Heart left ventricle (tissue), 13 donors: Measurements from ENCODE around the gene AIG1.

ENCODE experiments used
- POLR2A ChIP-seq, 2 donors: fragments of 450-650 bp; IDR thresholded peaks; one replicate each; pipeline ENCODE4 v1.6.1; 2017; ENCODE audit warnings: antibody characterized with exemption in 2 of 2, mild to moderate bottlenecking in 2 of 2, moderate library complexity in 2 of 2
- TF ChIP-seq, protein P1 (sequence below), 12 donors: fragments of 200-600 bp; sonication (generic) in 4 of 12; IDR thresholded peaks; one replicate each; pipeline versions ENCODE4 v1.5.0 to v1.8.0; 2018 to 2022; ENCODE audit warnings: antibody characterized with exemption in 12 of 12, mild to moderate bottlenecking in 5 of 12
- donor health status: ischemic (EF 13 %, LVEDD 7.1; RV severe dilation, severe dysfunction).
- donor health status: DM: no; HTN: yes; CAD: no.
- donor health status: DM: no; HTN: no; CAD: no.
- donor health status: ischemic (EF 25% LVEDD 6.9; RV normal size, moderate dysfunction).
- donor health status: ischemic (EF 25% LVEDD 5.7; RV mildly dilated, moderate dysfunction).
- donor health status: ischemic (EF 35%, LVEDD 5.7; RV mildly dilated, moderate dysfunction).
- donor health status: nonischemic (EF 11% LVEDD 7.7; RV severe dilation, severe dysfunction).
- donor health status: DM: yes; HTN: yes; CAD: no.
- donor health status: PGD.
- donor health status: ischemic (EF 29% LVEDD 5.4; RV normal size, mild dysfunction).
- donor health status: nonischemic (EF 23%, LVEDD 6.1; RV moderate dilation, normal function).

DNA sequence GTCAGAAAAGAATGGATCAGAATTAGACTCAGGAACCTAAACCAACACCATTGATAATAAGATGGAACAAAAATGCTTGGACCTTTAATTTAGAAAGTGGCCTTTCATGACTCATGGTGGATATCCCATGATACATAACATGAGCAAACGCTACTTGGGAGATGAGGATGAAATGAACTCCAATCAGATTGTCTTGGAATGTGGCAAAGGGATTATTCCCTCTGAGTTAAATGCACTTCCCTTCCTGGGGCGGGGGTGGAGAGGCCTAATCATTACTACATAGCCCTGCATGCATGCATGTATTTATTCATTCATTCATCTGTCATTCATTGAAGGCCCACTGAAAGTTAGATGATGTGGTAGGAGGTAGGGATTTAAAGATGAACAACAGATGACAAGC lies 174.0 kb downstream of the AIG1 start:
- TF ChIP-seq, protein P1, sequence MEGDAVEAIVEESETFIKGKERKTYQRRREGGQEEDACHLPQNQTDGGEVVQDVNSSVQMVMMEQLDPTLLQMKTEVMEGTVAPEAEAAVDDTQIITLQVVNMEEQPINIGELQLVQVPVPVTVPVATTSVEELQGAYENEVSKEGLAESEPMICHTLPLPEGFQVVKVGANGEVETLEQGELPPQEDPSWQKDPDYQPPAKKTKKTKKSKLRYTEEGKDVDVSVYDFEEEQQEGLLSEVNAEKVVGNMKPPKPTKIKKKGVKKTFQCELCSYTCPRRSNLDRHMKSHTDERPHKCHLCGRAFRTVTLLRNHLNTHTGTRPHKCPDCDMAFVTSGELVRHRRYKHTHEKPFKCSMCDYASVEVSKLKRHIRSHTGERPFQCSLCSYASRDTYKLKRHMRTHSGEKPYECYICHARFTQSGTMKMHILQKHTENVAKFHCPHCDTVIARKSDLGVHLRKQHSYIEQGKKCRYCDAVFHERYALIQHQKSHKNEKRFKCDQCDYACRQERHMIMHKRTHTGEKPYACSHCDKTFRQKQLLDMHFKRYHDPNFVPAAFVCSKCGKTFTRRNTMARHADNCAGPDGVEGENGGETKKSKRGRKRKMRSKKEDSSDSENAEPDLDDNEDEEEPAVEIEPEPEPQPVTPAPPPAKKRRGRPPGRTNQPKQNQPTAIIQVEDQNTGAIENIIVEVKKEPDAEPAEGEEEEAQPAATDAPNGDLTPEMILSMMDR (IDR thresholded peaks at IDR 0.05) = no peak
- no peak for TF ChIP-seq POLR2A (IDR thresholded peaks at IDR 0.05)
